GM21786 (cell line): Measurements from ENCODE around the gene ASB13.
"Not testable (repeated sequence)": the region's sequence is repeated elsewhere in the genome, so short reads cannot be mapped to it uniquely, and the experiment has no call there.

Experiments used
- ATAC-seq: cut with Tn5 transposase; IDR thresholded peaks from one replicate; pipeline ENCODE4 v1.9.1; 2021; ENCODE audit not compliant: unreplicated experiment

Gene ASB13

DNA sequence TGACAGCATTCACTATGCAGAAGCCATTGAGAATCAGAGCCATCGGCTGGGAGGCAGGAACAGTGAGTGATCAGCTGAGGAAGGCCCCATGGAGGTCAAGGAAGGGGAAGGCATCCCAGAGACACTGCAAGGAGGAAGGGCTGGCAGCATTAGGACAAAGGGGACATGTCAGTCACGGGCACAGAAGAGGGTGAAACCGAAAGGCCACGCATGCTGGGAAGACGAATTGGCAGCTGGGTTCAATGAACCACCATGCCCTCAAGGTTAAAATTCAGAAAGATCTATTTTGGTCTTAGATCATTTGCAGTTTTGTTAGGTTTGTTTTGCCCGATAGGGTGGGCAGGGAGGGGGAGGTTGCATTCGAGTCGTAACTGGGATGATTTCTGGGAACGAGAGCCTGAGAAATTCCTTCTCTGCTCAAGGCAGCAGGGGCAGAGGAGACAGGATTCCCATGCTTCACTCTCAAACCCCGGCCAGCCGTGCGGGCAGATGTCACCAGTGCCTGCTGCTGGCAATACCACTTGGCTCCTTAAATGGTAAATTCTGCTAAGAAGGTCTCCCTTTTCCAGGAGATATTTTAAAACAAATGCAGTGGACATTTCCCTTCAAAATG is 57.7 kb downstream of the ASB13 start:
- no peak for ATAC-seq

- no peak for ATAC-seq
These were observed 58.8 kb downstream of the ASB13 start for GRCh38 chr10:5607594-5607993.

GRCh38 chr10:5606864-5607263 is 59.5 kb downstream of the ASB13 start:
- ATAC-seq = no peak

DNA sequence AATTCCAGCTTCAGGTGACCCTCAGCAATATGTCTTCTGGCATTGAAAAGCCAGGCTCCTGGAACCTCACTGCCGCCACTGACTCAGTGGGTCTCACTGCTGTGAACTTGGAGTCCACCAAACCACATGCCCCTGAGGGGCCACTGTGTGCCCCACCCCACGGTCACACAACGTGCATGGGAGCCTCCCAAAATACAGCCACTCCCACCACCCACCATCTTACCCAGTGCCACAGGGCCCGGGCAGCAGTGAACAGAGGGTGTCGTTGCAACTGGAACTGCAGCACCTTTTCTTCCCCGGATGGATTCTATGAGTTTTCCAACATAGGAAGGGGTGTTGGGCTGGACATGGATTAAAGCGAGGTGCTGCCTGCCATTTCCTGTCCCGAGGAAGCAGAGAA is 60.1 kb downstream of the ASB13 start:
- no peak for ATAC-seq

GRCh38 chr10:5604961-5605360 is 61.4 kb downstream of the ASB13 start:
- no peak for ATAC-seq

- ATAC-seq = no peak
These were observed 62.0 kb downstream of the ASB13 start for GRCh38 chr10:5604236-5604925.

GRCh38 chr10:5603848-5604170 is 62.6 kb downstream of the ASB13 start:
- ATAC-seq = no peak

DNA sequence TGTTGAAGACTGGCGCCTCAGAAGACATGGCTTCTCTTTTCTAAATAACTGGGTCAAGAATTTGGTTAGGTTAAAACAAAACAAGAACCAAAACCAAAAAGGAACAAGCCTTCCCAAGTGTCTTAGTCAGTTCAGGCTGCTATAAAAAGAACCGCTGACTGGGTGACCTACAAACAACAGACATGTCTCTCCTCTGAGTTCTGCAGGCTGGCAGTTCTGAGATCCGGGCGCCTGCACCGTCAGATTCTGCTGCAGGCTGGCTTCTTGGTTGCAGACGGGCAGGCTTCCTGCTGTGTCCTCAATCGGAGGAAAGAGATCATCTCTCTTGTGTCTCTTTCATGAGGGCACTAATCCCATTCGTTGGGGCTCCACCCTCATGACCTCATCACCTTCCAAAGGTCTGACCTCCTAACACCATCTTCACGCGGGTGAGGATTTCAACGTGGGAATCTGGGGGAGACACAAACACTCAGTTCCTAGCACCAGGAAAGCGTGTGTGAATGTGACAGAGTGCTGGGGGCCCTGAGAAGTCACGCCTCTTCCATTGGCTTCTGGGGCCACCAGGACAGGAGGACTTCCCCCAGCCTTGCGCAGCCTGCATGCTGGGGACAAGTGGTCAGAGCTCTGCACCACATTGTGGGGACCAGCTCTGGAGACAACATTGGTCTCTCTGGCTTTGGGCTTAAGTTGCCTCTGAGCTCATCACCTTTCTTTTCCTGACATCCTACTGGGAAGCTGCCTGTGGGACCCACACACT is 63.1 kb downstream of the ASB13 start:
- no peak for ATAC-seq

DNA sequence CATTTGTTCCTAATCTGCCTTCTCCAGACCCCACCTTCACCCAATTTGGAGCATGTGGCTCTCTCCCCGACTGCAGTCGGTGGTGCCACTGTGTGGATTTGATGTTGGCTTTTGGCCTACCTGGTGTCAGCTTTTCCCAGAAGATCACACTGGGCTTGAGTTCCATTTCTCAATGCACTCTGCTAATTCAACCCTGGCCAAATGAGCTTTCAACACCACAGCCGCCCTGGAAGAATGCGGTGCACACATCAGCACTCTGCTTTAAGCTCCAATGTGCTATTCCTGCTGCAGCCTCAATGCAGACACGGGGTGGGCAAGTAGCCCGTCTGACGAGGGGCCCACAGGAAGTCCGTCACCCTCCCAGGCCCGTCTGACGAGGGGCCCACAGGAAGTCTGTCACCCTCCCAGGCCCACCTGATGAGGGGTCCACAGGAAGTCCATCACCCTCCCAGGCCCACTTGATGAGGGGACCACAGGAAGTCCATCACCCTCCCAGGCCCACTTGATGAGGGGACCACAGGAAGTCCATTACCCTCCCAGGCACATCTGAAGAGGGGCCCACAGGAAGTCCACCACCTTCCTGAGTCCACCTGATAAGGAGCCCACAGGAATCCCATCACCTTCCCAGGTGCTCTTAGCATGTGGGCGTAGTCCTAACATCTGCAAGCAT is 64.4 kb downstream of the ASB13 start:
- no peak for ATAC-seq

GRCh38 chr10:5600908-5601307 is 65.5 kb downstream of the ASB13 start:
- ATAC-seq = no peak

GRCh38 chr10:5599613-5600520 is 66.5 kb downstream of the ASB13 start:
- ATAC-seq = no peak

DNA sequence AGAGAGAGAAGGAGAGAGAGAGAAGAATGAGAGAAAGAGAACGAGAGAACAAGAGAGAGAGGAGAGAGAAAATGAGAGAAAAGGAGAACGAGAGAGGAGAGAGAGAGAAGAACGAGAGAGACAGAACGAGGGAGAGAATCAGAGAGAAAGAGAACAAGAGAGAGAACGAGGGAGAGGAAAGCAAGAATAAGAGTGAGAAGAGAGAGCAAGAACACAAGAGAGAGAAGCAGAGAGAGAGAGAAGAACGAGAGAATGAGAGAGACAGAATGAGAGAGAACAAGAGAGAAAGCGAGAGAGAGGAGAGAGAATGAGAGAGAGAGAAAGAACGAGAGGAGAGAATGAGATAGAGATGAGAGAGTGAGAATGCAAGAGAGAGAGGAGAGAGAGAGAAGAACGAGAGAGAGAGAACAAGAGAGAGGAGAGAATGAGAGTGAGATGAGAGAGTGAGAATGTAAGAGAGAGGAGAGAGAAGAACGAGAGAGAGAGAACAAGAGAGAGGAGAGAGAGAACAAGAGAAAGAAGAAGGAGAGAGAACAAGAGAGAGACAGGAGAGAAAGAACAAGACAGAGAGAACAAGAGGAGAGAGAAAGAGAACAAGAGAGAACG is 68.2 kb downstream of the ASB13 start:
- ATAC-seq = no peak

DNA sequence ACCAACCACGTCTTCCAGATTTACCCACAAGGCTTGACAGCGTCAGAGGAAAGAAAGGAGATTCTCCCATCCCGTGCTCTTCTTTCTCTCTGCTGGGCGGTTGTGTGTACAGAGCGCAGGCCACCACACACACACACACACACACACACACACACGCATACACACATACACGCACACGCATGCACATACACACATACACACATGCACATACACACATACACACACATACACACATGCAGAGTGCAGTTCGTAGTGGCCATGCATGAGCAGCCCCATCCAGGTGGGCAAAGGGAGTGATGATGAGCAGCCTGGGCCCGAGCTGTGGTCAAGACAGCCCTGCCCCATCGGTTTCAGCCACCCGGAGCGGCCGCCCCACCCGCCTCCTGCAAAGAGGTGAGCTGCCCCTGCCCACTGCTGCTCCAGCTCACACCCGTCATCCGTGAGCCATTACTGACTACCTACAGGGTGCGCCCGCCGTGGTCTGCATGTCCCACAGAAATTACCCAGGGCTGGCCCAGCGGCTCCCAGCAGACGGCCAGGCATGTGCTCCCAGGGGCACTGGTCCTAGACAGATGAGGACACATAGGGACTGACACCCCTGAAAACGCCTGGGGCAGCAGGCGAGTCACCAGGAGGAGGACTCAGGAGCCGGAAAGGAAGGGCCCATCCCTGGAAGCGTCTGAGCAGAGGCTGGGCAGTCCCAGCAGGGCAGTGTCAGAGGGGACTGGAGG is 69.6 kb downstream of the ASB13 start:
- ATAC-seq = no peak

GRCh38 chr10:5595994-5596471 is 70.4 kb downstream of the ASB13 start:
- no peak for ATAC-seq

- ATAC-seq = no peak
These were observed 70.8 kb downstream of the ASB13 start for GRCh38 chr10:5595591-5595990.

GRCh38 chr10:5595095-5595494 is 71.3 kb downstream of the ASB13 start:
- ATAC-seq = no peak

DNA sequence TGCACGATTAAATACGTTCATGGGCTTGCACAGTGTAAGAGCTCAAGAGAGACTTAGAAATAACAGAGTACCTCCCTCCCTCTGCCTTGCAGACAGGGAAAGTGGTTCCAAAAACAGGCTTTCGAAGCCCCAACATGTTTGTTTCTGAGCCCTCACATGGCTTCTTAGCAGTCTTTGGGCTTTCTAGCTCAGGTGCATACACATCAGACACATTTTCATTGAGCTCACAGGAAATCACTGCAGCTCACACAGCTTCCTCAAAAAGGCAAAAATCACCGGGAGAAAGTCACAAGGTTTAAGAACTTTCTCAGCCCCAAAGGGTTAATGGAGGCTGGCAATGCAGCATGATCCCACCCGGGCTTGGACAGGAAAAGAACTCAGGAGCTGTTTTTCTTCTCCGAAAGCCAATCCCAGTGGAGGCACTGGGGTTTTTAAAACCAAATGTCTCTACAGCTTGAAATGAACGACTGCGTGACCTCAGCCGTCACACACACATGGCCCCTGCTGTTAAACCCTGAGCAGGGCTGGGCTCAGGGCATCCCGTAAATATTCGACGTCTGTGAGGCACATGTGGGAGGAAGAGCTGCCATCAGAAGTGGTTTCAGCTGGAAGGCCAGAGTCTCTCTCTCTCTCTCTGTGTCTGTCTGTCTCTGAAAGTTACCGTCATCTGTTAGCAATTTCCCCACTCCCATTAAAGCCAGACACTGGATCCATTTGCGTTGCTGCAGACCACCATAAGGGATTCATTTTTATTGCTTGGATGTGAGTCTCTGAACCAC is 71.9 kb downstream of the ASB13 start:
- no peak for ATAC-seq

GRCh38 chr10:5593347-5593746 is 73.0 kb downstream of the ASB13 start:
- not testable (repeated sequence) for ATAC-seq

GRCh38 chr10:5592070-5592469 is 74.3 kb downstream of the ASB13 start:
- ATAC-seq = no peak
